Gastrocnemius medialis (tissue), 4 donors: Measurements from ENCODE around the gene SHD.

Experiments
- POLR2A ChIP-seq, 2 donors: fragments of 450-650 bp; IDR thresholded peaks; one replicate each; pipeline ENCODE4 v1.6.1; 2017; ENCODE audit warnings: antibody characterized with exemption in 2 of 2, mild to moderate bottlenecking in 2 of 2, moderate library complexity in 2 of 2
- TF ChIP-seq, protein P1 (sequence below), 5 experiments: fragments of 450-650 bp in 3 of 5; fragments of 200-600 bp in 2 of 5; sonication (generic) in 2 of 5; IDR thresholded peaks in 4 of 5; conservative IDR thresholded peaks in 1 of 5; 1 replicate in 4 of 5; 2 replicates in 1 of 5; pipeline ENCODE4 v1.5.1; 2016 to 2019; ENCODE audit warnings: antibody characterized with exemption in 5 of 5, mild to moderate bottlenecking in 3 of 5, moderate library complexity in 3 of 5

DNA sequence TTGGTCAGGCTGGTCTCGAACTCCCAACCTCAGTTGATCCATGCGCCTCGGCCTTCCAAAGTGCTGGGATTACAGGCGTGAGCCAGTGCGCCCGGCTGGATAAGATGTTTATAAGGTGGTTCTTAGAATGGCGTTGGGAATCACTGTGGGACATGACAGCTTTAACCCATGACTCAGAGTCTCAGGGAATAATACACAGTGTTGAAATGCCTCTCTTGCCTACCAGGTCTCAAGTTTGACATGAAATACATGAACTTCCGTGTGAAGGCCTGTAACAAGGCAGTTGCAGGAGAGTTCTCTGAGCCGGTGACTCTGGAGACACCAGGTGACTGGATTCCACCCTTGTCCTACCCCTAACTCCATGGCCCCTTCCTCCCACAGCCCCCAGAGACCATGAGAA is 37.9 kb downstream of the SHD start:
- no peak for TF ChIP-seq POLR2A (IDR thresholded peaks at IDR 0.05)
- TF ChIP-seq, protein P1, sequence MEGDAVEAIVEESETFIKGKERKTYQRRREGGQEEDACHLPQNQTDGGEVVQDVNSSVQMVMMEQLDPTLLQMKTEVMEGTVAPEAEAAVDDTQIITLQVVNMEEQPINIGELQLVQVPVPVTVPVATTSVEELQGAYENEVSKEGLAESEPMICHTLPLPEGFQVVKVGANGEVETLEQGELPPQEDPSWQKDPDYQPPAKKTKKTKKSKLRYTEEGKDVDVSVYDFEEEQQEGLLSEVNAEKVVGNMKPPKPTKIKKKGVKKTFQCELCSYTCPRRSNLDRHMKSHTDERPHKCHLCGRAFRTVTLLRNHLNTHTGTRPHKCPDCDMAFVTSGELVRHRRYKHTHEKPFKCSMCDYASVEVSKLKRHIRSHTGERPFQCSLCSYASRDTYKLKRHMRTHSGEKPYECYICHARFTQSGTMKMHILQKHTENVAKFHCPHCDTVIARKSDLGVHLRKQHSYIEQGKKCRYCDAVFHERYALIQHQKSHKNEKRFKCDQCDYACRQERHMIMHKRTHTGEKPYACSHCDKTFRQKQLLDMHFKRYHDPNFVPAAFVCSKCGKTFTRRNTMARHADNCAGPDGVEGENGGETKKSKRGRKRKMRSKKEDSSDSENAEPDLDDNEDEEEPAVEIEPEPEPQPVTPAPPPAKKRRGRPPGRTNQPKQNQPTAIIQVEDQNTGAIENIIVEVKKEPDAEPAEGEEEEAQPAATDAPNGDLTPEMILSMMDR (IDR thresholded peaks at IDR 0.05 in 4 of 5, conservative IDR thresholded peaks at IDR 0.05 in 1 of 5), result no peak
